GM21717 (cell line): ENCODE data around the gene SLC10A7.

Source experiments
- ATAC-seq: cut with Tn5 transposase; IDR thresholded peaks from one replicate; pipeline ENCODE4 v1.9.1; 2021; ENCODE audit warnings: mild to moderate bottlenecking, moderate library complexity; ENCODE audit not compliant: unreplicated experiment

SLC10A7 gene

GRCh38 chr4:146442801-146443200, 78.9 kb downstream of the SLC10A7 start:
- no peak for ATAC-seq

- no peak for ATAC-seq
These were observed 81.7 kb downstream of the SLC10A7 start for GRCh38 chr4:146439999-146440398.

- ATAC-seq, result no peak
These were observed 82.3 kb downstream of the SLC10A7 start for GRCh38 chr4:146439437-146439836.

GRCh38 chr4:146437778-146438177, 84.0 kb downstream of the SLC10A7 start:
- no peak for ATAC-seq

- no peak for ATAC-seq
These were observed 85.1 kb downstream of the SLC10A7 start for GRCh38 chr4:146436423-146437162.

GRCh38 chr4:146435962-146436361, 85.8 kb downstream of the SLC10A7 start:
- ATAC-seq, result no peak

- ATAC-seq, result no peak
These were observed 89.7 kb downstream of the SLC10A7 start for GRCh38 chr4:146432065-146432464.

GRCh38 chr4:146428298-146428697, 93.4 kb downstream of the SLC10A7 start:
- ATAC-seq, result no peak

- ATAC-seq, result no peak
These were observed 103.9 kb downstream of the SLC10A7 start for GRCh38 chr4:146417822-146418221.

- ATAC-seq, result no peak
These were observed 105.9 kb downstream of the SLC10A7 start for GRCh38 chr4:146415829-146416228.

- no peak for ATAC-seq
These were observed 114.1 kb downstream of the SLC10A7 start for GRCh38 chr4:146407669-146408084.

- no peak for ATAC-seq
These were observed 114.5 kb downstream of the SLC10A7 start for GRCh38 chr4:146407257-146407656.

GRCh38 chr4:146401274-146401673, 120.5 kb downstream of the SLC10A7 start:
- no peak for ATAC-seq

- ATAC-seq, result no peak
These were observed 122.8 kb downstream of the SLC10A7 start for GRCh38 chr4:146398896-146399445.

- ATAC-seq, result no peak
These were observed 123.3 kb downstream of the SLC10A7 start for GRCh38 chr4:146398404-146398803.

- ATAC-seq, result no peak
These were observed 132.2 kb downstream of the SLC10A7 start for GRCh38 chr4:146389561-146389960.

GRCh38 chr4:146382194-146382593, 139.5 kb downstream of the SLC10A7 start:
- ATAC-seq, result no peak

- ATAC-seq, result no peak
These were observed 140.4 kb downstream of the SLC10A7 start for GRCh38 chr4:146381263-146381872.

- ATAC-seq, result no peak
These were observed 142.0 kb downstream of the SLC10A7 start for GRCh38 chr4:146379744-146380143.

- no peak for ATAC-seq
These were observed 149.9 kb downstream of the SLC10A7 start for GRCh38 chr4:146371812-146372211.

- ATAC-seq, result no peak
These were observed 150.9 kb downstream of the SLC10A7 start for GRCh38 chr4:146370841-146371240.

GRCh38 chr4:146369446-146369845, 152.3 kb downstream of the SLC10A7 start:
- ATAC-seq, result no peak
